Suppressor macrophage treated with lipopolysaccharide for 4 hours (primary cell): ENCODE data around the gene ZNF785.
A peak's percentile ranks its signal among the peaks of the same experiment; 100 is the strongest.
"Not testable (repeated sequence)": the region's sequence is repeated elsewhere in the genome, so short reads cannot be mapped to it uniquely, and the experiment has no call there.

ENCODE experiments used
- DNase-seq: peaks from one replicate; pipeline ENCODE4 v3.0.0-alpha.2; 2020

ZNF785 gene

DNA sequence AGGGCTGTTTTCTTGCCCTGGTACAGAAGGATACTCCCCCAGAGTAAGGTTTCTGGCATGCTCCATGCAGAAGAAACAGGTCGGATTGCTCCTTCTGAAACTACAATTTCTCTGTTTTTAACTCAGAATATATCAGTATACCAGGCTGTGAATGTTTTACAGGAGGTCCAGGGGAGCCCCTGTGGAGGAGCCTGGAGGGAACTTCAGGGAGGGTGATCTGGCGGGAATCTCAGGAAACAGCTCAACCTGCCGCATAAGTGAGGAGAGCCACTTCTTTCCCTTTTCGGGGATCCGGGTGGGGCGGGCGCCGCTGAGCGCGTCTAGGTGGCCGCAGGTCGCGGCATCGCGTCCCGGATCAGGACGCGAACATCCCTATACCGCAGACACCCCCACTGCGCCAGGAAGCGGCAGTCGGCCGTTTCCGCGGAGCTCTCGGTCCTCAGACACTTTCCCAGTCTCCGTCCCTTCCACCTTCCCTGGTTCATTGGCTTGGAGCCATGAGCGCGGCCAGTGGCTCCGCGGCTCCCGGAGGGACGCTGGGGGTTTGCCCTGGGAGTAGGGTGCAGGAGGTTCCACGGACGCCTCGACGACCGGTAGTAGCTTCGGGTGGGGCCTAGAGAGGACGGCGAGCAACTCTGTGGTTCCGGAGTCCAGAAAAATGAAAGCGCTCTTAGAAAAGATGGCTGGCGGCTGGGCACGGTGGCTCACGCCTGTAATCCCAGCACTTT, 24.2 kb downstream of the ZNF785 start:
- peak; percentile 33 for DNase-seq

DNA sequence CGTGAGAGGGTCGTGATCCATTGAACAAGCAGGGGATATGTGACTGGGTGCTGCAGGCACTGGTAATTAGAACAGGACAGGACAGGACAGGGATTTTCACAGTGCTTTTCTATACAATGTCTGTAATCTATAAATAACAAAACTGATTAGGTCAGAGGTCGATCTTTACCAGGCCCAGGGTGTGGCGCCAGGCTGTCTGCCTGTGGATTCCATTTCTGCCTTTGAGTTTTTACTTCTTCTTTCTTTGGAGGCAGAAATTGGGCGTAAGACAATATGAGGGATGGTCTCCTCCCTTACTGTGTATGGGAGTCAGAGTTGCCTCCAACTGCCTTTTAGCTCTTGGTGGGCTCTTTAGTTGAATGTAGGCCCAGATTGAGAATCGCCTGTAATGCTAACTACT, 25.8 kb downstream of the ZNF785 start:
- peak; percentile 51 for DNase-seq

DNA sequence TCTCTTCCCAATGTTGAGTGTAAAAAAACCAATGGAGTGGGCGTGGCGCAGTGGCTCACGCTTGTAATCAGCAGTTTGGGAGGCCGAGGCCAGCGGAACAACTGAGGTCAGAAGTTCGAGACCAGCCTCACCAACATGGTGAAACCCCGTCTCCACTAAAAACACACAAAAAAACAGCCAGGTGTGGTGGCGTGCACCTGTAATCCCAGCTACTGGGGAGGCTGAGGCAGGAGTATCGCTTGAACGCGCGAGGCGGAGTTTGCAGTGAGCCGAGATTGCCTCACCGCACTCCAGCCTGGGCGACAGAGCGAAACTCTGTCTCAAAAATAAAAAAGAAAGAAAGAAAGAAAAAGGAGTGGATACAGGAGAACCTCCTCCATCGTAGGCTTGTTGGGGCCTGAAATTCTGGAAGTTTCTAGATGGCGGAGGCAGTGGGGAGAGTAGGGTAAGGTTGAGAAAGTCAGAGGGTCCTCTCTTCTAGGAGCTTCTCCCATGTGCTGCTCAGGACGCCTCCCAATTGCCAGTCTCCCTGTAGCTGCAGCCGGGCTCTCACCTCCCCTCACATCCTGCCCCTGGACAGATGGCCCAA, 26.6 kb downstream of the ZNF785 start:
- no peak for DNase-seq

DNA sequence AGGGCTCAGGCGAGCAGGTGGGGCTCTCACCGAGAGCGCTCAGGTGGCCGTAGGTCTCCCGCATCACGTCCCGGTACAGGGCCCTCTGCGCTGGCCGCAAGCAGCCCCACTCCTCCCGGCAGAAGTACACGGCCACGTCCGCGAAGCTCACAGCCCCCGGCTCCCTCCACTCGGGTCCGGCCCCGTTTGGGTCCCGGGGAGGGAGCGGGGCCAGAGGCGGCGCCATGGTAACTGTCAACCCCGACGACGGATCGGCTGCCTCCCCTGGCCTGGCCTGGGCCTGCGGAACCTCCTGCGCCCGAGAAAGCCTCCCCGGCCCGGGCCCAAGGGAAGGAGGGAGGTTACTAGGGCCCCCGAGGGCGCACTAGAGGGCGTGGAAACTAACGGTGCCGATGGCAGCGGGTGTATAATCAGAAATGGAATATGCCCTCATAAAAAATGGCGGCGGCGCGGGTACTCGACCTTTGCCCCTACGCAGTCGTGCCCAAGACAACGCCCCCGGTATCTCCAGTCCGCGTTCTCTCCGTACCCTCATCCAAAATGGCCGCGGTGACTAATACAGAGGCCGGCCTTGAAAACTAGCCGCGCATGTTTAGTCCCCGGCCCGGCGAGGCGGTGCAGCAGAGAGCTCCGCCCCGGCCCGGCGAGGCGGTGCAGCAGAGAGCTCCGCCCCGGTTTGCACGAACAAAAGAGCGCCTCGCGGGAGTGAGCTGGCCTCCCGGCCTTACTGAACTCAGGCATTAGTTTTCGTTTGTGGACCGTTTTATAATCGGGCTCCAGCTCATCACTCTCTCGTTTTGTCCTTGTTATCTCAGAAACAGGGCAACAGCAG, 27.3 kb downstream of the ZNF785 start, which contains the start of gene ZNF764:
TSS of gene ZNF764 (minus strand) at position 418 of the 832 bp plus-strand sequence. CDS start at position 226, 192 bp downstream.
- peak; percentile 99 for DNase-seq

- DNase-seq, result no peak
Observed at GRCh38 chr16:30557707-30557956, 27.9 kb downstream of the ZNF785 start.

GRCh38 chr16:30556125-30556473, 29.4 kb downstream of the ZNF785 start:
- no peak for DNase-seq

DNA sequence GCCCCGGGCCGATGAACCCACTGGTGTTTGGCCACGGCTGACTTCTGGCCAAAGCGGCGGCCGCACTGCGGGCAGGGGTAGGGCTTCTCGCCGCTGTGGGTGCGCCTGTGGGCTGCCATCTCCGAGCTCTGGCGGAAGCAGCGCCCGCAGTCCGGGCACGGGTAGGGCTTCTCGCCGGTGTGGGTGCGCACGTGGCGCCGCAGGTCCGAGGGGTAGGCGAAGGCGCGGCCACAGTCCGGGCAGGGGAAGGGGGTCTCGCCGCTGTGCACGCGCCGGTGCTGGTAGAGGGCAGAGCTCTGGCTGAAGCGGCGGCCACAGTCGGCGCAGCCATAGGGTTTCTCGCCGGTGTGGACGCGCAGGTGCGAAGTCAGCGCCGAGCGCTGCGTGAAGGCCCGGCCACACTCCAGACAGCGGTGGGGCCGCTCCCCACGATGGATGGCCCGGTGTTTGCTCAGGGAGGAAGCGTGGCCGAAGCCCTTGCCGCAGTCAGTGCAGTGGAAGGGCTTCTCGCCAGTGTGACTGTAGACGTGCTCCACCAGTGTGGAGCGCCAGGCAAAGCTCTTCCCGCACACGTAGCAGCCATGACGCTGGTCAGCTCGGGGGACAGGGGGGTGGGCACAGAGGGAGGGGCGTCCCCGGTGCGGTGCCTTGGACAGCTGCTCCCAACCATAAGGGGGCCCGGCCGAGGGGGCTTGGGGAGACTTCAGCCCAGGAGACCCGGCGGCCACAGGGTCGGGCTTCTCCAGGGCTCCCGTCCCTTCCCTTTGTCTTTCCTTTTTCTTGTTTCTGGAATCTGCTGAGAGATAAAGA, 30.0 kb downstream of the ZNF785 start:
- DNase-seq, result no peak

GRCh38 chr16:30554557-30555314, 30.8 kb downstream of the ZNF785 start:
- DNase-seq, result no peak

GRCh38 chr16:30553393-30553899, 32.1 kb downstream of the ZNF785 start:
- DNase-seq, result no peak

- DNase-seq, result no peak
Observed at GRCh38 chr16:30552956-30553355, 32.5 kb downstream of the ZNF785 start.

DNA sequence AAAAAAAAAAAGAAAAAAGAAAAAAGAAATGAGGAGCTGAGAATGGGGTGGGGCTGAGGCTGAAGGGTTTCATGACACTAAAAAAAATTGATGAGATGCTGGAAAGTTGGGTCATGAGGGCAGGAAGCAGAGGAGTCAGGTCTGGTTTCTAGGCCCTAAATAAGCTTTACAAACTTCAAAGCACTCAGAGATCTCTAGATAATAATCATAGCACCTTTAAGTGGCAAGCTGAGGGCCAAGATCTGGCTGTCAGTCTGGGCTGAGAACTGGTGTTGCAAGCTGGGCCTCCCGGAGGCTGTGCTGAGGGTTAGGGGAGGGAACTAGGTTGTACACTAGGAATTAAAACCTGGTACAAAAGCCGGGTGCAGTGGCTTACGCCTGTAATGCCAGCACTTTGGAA, 33.7 kb downstream of the ZNF785 start:
- no peak for DNase-seq

- no peak for DNase-seq
Observed at GRCh38 chr16:30548416-30549253, 36.9 kb downstream of the ZNF785 start.

GRCh38 chr16:30546115-30546514, 39.4 kb downstream of the ZNF785 start:
- no peak for DNase-seq

- no peak for DNase-seq
Observed at GRCh38 chr16:30543067-30543466, 42.4 kb downstream of the ZNF785 start.

GRCh38 chr16:30541502-30542329, 43.8 kb downstream of the ZNF785 start:
- no peak for DNase-seq

GRCh38 chr16:30540916-30541464, 44.5 kb downstream of the ZNF785 start:
- DNase-seq, result not testable (repeated sequence)

GRCh38 chr16:30539986-30540526, 45.4 kb downstream of the ZNF785 start:
- not testable (repeated sequence) for DNase-seq

- no peak for DNase-seq
Observed at GRCh38 chr16:30539000-30539964, 46.2 kb downstream of the ZNF785 start.
